A549 treated with RU486 at 1 μM for 4 hours (cell line): Measurements from ENCODE around the gene USP17L10. TPM values are rescaled to one million over a fixed set of nuclear protein-coding genes. Genes with fewer than 3 reads are reported as not detected.

Experiments
- total RNA-seq: library from RNA; stranded (reverse); fragments of 200-300 nt; extraction: Qiagen RNA extraction; gene quantifications from 5 replicates; pipeline ENCODE4 v1.2.3, GENCODE V29; 2022; ENCODE audit warnings: low read depth

The USP17L10 gene
- total RNA-seq = not detected in 5 replicates

DNA sequence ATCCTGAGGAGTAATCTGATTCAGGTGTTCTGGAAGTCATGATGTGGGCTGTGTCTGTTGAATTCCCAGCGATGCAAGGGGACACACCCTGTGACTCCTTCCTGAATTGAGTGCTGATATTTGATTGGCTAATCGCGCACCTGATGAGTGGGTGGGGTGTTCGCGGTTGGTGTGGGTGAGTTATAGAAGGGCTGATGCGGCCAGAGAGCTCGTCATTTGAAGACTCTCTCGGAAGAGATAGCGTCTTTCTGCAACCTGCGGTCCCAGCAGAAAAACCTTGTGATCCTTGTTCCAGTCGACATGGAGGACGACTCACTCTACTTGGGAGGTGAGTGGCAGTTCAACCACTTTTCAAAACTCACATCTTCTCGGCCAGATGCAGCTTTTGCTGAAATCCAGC is at the start of gene USP17L10:
USP17L10 (plus strand) TSS at position 301 of the 400 bp plus-strand sequence; CDS start at position 301, 0 bp downstream.

GRCh38 chr4:9169791-9170459 is 40.5 kb upstream of the USP17L10 start, which contains the start of gene FAM90A26:
FAM90A26 (plus strand) TSS chr4:9170409; CDS start chr4:9173173, 2,764 bp downstream.

GRCh38 chr4:9215105-9215504 is 4.6 kb downstream of the USP17L10 start, which contains the start of gene USP17L11:
USP17L11 (plus strand) TSS chr4:9215405; CDS start chr4:9215405, 0 bp downstream.

DNA sequence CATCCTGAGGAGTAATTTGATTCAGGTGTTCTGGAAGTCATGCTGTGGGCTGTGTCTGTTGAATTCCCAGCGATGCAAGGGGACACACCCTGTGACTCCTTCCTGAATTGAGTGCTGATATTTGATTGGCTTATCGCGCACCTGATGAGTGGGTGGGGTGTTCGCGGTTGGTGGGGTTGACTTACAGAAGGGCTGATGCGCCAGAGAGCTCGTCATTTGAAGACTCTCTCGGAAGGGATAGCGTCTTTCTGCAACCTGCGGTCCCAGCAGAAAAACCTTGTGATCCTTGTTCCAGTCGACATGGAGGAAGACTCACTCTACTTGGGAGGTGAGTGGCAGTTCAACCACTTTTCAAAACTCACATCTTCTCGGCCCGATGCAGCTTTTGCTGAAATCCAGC is 9.4 kb downstream of the USP17L10 start, which contains the start of gene USP17L12:
USP17L12 (plus strand) TSS at position 301 of the 400 bp plus-strand sequence; CDS start at position 301, 0 bp downstream.

GRCh38 chr4:9224596-9224995 is 14.1 kb downstream of the USP17L10 start, which contains the start of gene USP17L13:
USP17L13 (plus strand) TSS chr4:9224896; CDS start chr4:9224896, 0 bp downstream.

DNA sequence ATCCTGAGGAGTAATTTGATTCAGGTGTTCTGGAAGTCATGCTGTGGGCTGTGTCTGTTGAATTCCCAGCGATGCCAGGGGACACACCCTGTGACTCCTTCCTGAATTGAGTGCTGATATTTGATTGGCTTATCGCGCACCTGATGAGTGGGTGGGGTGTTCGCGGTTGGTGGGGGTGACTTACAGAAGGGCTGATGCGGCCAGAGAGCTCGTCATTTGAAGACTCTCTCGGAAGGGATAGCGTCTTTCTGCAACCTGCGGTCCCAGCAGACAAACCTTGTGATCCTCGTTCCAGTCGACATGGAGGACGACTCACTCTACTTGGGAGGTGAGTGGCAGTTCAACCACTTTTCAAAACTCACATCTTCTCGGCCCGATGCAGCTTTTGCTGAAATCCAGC is 23.6 kb downstream of the USP17L10 start, which contains the start of gene USP17L15:
USP17L15 (plus strand) TSS at position 301 of the 400 bp plus-strand sequence; CDS start at position 301, 0 bp downstream.

GRCh38 chr4:9243579-9243978 is 33.1 kb downstream of the USP17L10 start, which contains the start of gene USP17L17:
USP17L17 (plus strand) TSS chr4:9243879; CDS start chr4:9243879, 0 bp downstream.

GRCh38 chr4:9247953-9248680 is 37.7 kb downstream of the USP17L10 start, which contains the start of gene USP17L18:
USP17L18 (plus strand) TSS chr4:9248630; CDS start chr4:9248630, 0 bp downstream.

DNA sequence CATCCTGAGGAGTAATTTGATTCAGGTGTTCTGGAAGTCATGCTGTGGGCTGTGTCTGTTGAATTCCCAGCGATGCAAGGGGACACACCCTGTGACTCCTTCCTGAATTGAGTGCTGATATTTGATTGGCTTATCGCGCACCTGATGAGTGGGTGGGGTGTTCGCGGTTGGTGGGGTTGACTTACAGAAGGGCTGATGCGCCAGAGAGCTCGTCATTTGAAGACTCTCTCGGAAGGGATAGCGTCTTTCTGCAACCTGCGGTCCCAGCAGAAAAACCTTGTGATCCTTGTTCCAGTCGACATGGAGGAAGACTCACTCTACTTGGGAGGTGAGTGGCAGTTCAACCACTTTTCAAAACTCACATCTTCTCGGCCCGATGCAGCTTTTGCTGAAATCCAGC is 42.6 kb downstream of the USP17L10 start, which contains the start of gene USP17L19:
USP17L19 (plus strand) TSS at position 301 of the 400 bp plus-strand sequence; CDS start at position 301, 0 bp downstream.

GRCh38 chr4:9257824-9258223 is 47.4 kb downstream of the USP17L10 start, which contains the start of gene USP17L20:
USP17L20 (plus strand) TSS chr4:9258124; CDS start chr4:9258124, 0 bp downstream.

Other genes with a start within 250 kb of the USP17L10 start
- not detected in 5 replicates for gene FAM90A26, start 40.2 kb upstream of the USP17L10 start, total RNA-seq
- not detected in 5 replicates for gene USP17L11, start 4.7 kb downstream of the USP17L10 start, total RNA-seq
- not detected in 5 replicates for gene USP17L12, start 9.5 kb downstream of the USP17L10 start, total RNA-seq
- gene USP17L13, start 14.2 kb downstream of the USP17L10 start, total RNA-seq = not detected in 5 replicates
- gene USP17L15, start 23.7 kb downstream of the USP17L10 start, total RNA-seq = not detected in 5 replicates
- gene USP17L17, start 33.2 kb downstream of the USP17L10 start, total RNA-seq = not detected in 5 replicates
- not detected in 5 replicates for gene USP17L18, start 38.0 kb downstream of the USP17L10 start, total RNA-seq
- not detected in 5 replicates for gene USP17L19, start 42.7 kb downstream of the USP17L10 start, total RNA-seq
- not detected in 5 replicates for gene USP17L20, start 47.5 kb downstream of the USP17L10 start, total RNA-seq
- not detected in 5 replicates for gene USP17L21, start 52.2 kb downstream of the USP17L10 start, total RNA-seq
- gene USP17L22, start 57.0 kb downstream of the USP17L10 start, total RNA-seq = not detected in 5 replicates
- not detected in 5 replicates for gene USP17L24, start 114.5 kb downstream of the USP17L10 start, total RNA-seq
- gene USP17L25, start 119.3 kb downstream of the USP17L10 start, total RNA-seq = not detected in 5 replicates
- not detected in 5 replicates for gene USP17L26, start 124.0 kb downstream of the USP17L10 start, total RNA-seq
- gene USP17L5, start 128.7 kb downstream of the USP17L10 start, total RNA-seq = not detected in 5 replicates
- not detected in 5 replicates for gene USP17L27, start 133.5 kb downstream of the USP17L10 start, total RNA-seq
- gene USP17L28, start 138.2 kb downstream of the USP17L10 start, total RNA-seq = not detected in 5 replicates
- not detected in 5 replicates for gene USP17L29, start 143.0 kb downstream of the USP17L10 start, total RNA-seq
- not detected in 5 replicates for gene USP17L30, start 152.5 kb downstream of the USP17L10 start, total RNA-seq
- not detected in 5 replicates for gene DEFB131A, start 233.8 kb downstream of the USP17L10 start, total RNA-seq